H1 (cell line): ENCODE measurements around the gene PEAK1. TPM values are rescaled to one million over a fixed set of nuclear protein-coding genes. Genes with fewer than 3 reads are reported as not detected.

Experiments
- CTCF ChIA-PET: fragments of 300-600 bp; sonication (Branson Sonifier 250); formaldehyde crosslinking; loops from one replicate; lab custom pipeline; 2021; ENCODE audit not compliant: partially characterized antibody; lab: Charles Lee
- POLR2A ChIA-PET: fragments of 300-600 bp; sonication (Branson Sonifier 250); formaldehyde crosslinking; loops from one replicate; lab custom pipeline; 2021; ENCODE audit warnings: inconsistent platforms; ENCODE audit not compliant: partially characterized antibody; lab: Charles Lee
- DNase-seq, 2 experiments: peaks; one replicate each; pipeline versions ENCODE4 v3.0.0 to v3.0.0-alpha.2; 2010 to 2022; ENCODE audit warnings: low spot score in 2 of 2, low read depth in 1 of 2, mixed read lengths in 1 of 2
- FAIRE-seq: peaks from 2 replicates; lab custom pipeline; 2011; peaks lifted over from hg19 to GRCh38; lab: Jason Lieb, UNC
- H2AFZ ChIP-seq: 2 replicates; pipeline ENCODE4 v1.8.1; 2012; ENCODE audit warnings: low read length, inconsistent platforms
- H2AK5ac ChIP-seq: 2 replicates; pipeline ENCODE4 v1.6.1; 2013; ENCODE audit warnings: low read depth, low read length
- H2BK120ac ChIP-seq: replicated peaks from 2 replicates; pipeline ENCODE3; 2013; ENCODE audit warnings: low read depth, low read length, inconsistent platforms
- H2BK12ac ChIP-seq: 2 replicates; pipeline ENCODE4 v1.6.1; 2013; ENCODE audit warnings: low read depth, low read length
- H2BK15ac ChIP-seq: 2 replicates; pipeline ENCODE4 v1.6.1; 2013; ENCODE audit warnings: low read length
- H2BK20ac ChIP-seq: 2 replicates; pipeline ENCODE4 v1.6.1; 2013; ENCODE audit warnings: low read length
- H2BK5ac ChIP-seq: 2 replicates; pipeline ENCODE4 v1.6.1; 2013; ENCODE audit warnings: low read depth, low read length
- H3K14ac ChIP-seq: 2 replicates; pipeline ENCODE4 v1.6.1; 2013; ENCODE audit warnings: inconsistent platforms; ENCODE audit not compliant: insufficient read length
- H3K18ac ChIP-seq: 2 replicates; pipeline ENCODE4 v1.6.1; 2013; ENCODE audit warnings: low read length; ENCODE audit errors: extremely low read depth
- H3K23ac ChIP-seq: 2 replicates; pipeline ENCODE4 v1.6.1; 2013; ENCODE audit warnings: inconsistent platforms; ENCODE audit not compliant: insufficient read length
- H3K23me2 ChIP-seq: 2 replicates; pipeline ENCODE4 v1.6.1; 2013; ENCODE audit warnings: low read depth, low read length
- H3K27ac ChIP-seq: 2 replicates; pipeline ENCODE4 v1.6.1; 2011; ENCODE audit warnings: low read depth, low read length, inconsistent platforms
- H3K27me3 ChIP-seq, 4 experiments: replicated peaks in 1 of 4; 1 replicate in 1 of 4; 2 replicates in 3 of 4; pipeline versions ENCODE4 v1.6.1 to v1.8.1; 2011 to 2013; ENCODE audit warnings: low read length in 3 of 4, mild to moderate bottlenecking in 3 of 4, inconsistent platforms in 2 of 4, mixed read lengths in 2 of 4, moderate library complexity in 1 of 4; ENCODE audit not compliant: control insufficient read depth in 3 of 4, insufficient read depth in 3 of 4; ENCODE audit errors: extremely low read depth in 1 of 4
- H3K36me3 ChIP-seq, 4 experiments: 2 replicates each; pipeline versions ENCODE4 v1.6.1 to v1.8.1; 2011 to 2013; ENCODE audit warnings: mild to moderate bottlenecking in 4 of 4, low read length in 3 of 4, moderate library complexity in 2 of 4, control low read depth in 1 of 4, inconsistent platforms in 1 of 4; ENCODE audit not compliant: insufficient read depth in 4 of 4, control insufficient read depth in 2 of 4
- H3K4ac ChIP-seq: replicated peaks from 2 replicates; pipeline ENCODE3; 2013; ENCODE audit warnings: low read length, low read depth, mixed read lengths, inconsistent platforms; ENCODE audit not compliant: insufficient read length
- H3K4me1 ChIP-seq, 4 experiments: replicated peaks in 1 of 4; 1 replicate in 1 of 4; 2 replicates in 3 of 4; pipeline versions ENCODE4 v1.6.1 to v1.8.1; 2011 to 2013; ENCODE audit warnings: low read length in 3 of 4, inconsistent platforms in 2 of 4, mixed read lengths in 1 of 4; ENCODE audit not compliant: insufficient read depth in 4 of 4, control insufficient read depth in 3 of 4
- H3K4me2 ChIP-seq, 2 experiments: 2 replicates each; pipeline versions ENCODE4 v1.6.1 to v1.8.1; 2011 to 2013; ENCODE audit warnings: low read depth in 2 of 2, low read length in 2 of 2, control low read depth in 1 of 2, inconsistent platforms in 1 of 2, mild to moderate bottlenecking in 1 of 2; ENCODE audit not compliant: insufficient read depth in 1 of 2
- H3K4me3 ChIP-seq, 4 experiments: fragments of 200-600, 300-600 bp in 1 of 4; sonication (generic), shearing (Covaris generic), sonication (Bioruptor Twin) in 1 of 4; 2 replicates each; pipeline versions ENCODE4 v1.5.1 to v1.8.1; 2011 to 2016; ENCODE audit warnings: low read length in 4 of 4, low read depth in 3 of 4, control low read depth in 2 of 4, inconsistent platforms in 2 of 4, mild to moderate bottlenecking in 2 of 4, mixed read lengths in 1 of 4, moderate library complexity in 1 of 4; ENCODE audit not compliant: insufficient read depth in 2 of 4; ENCODE audit errors: extremely low read depth in 1 of 4
- H3K56ac ChIP-seq: replicated peaks from 2 replicates; pipeline ENCODE3; 2013; ENCODE audit warnings: low read depth, mild to moderate bottlenecking, mixed read lengths, low read length, inconsistent platforms; ENCODE audit not compliant: insufficient read length
- H3K79me1 ChIP-seq: 2 replicates; pipeline ENCODE4 v1.6.1; 2013; ENCODE audit warnings: low read depth, low read length, control low read depth
- H3K79me2 ChIP-seq, 2 experiments: 2 replicates each; pipeline versions ENCODE4 v1.6.1 to v1.8.1; 2012 to 2013; ENCODE audit warnings: low read length in 2 of 2, mild to moderate bottlenecking in 2 of 2, inconsistent platforms in 1 of 2; ENCODE audit not compliant: insufficient read depth in 2 of 2, control insufficient read depth in 1 of 2
- H3K9ac ChIP-seq, 4 experiments: replicated peaks in 1 of 4; 1 replicate in 1 of 4; 2 replicates in 3 of 4; pipeline versions ENCODE4 v1.6.1 to v1.8.1; 2011 to 2013; ENCODE audit warnings: low read depth in 3 of 4, low read length in 3 of 4, control low read depth in 2 of 4, mild to moderate bottlenecking in 2 of 4, moderate library complexity in 2 of 4, inconsistent platforms in 1 of 4; ENCODE audit errors: extremely low read depth in 1 of 4
- H3K9me3 ChIP-seq, 2 experiments: 2 replicates each; pipeline versions ENCODE4 v1.6.1 to v1.8.1; 2012 to 2013; ENCODE audit warnings: mild to moderate bottlenecking in 2 of 2, moderate library complexity in 2 of 2, control low read depth in 1 of 2, inconsistent platforms in 1 of 2, low read depth in 1 of 2, low read length in 1 of 2, mixed read lengths in 1 of 2; ENCODE audit not compliant: insufficient read depth in 2 of 2
- H4K20me1 ChIP-seq, 2 experiments: replicated peaks in 1 of 2; 2 replicates each; pipeline versions ENCODE3 to v1.8.1; 2011 to 2013; ENCODE audit warnings: inconsistent platforms in 2 of 2, low read length in 2 of 2, mild to moderate bottlenecking in 1 of 2; ENCODE audit not compliant: insufficient read depth in 2 of 2, control insufficient read depth in 1 of 2
- H4K5ac ChIP-seq: 2 replicates; pipeline ENCODE4 v1.6.1; 2013; ENCODE audit warnings: low read length, low read depth, mixed read lengths, inconsistent platforms; ENCODE audit not compliant: insufficient read length
- H4K8ac ChIP-seq: 2 replicates; pipeline ENCODE4 v1.8.0; 2013; ENCODE audit warnings: mild to moderate bottlenecking, moderate library complexity, low read length, inconsistent platforms; ENCODE audit not compliant: insufficient read depth; ENCODE audit errors: extremely low read depth
- H4K91ac ChIP-seq: replicated peaks from 2 replicates; pipeline ENCODE3; 2013; ENCODE audit warnings: low read length, mixed read lengths, inconsistent platforms; ENCODE audit not compliant: insufficient read length
- CEBPB ChIP-seq: IDR thresholded peaks from 2 replicates; pipeline ENCODE4 v1.6.1; 2012; ENCODE audit warnings: low read depth, low read length
- KDM4A ChIP-seq: IDR thresholded peaks from one replicate; pipeline ENCODE4 v1.7.1; 2012; ENCODE audit warnings: low read depth, mild to moderate bottlenecking, moderate library complexity, low read length, inconsistent platforms; ENCODE audit not compliant: severe bottlenecking
- MAFK ChIP-seq: IDR thresholded peaks from 2 replicates; pipeline ENCODE4 v1.6.1; 2012; ENCODE audit warnings: low read depth, mild to moderate bottlenecking, improper control_type of control experiment, low read length
- NANOG ChIP-seq: IDR thresholded peaks from 2 replicates; pipeline ENCODE4 v1.6.1; 2011; ENCODE audit warnings: low read length, low read depth, mild to moderate bottlenecking, inconsistent platforms; ENCODE audit not compliant: insufficient read depth, poor library complexity, severe bottlenecking
- RXRA ChIP-seq: IDR thresholded peaks from 2 replicates; pipeline ENCODE4 v1.6.1; 2011; ENCODE audit warnings: low read depth, mild to moderate bottlenecking, low read length, moderate library complexity; ENCODE audit not compliant: insufficient read depth
- SP2 ChIP-seq: IDR thresholded peaks from 2 replicates; pipeline ENCODE4 v1.6.1; 2012; ENCODE audit warnings: mild to moderate bottlenecking, low read length, inconsistent platforms
- TBP ChIP-seq: IDR thresholded peaks from 2 replicates; pipeline ENCODE4 v1.6.1; 2011; ENCODE audit warnings: low read depth, low read length, improper control_type of control experiment
- TCF12 ChIP-seq: IDR thresholded peaks from 2 replicates; pipeline ENCODE4 v1.6.1; 2011; ENCODE audit warnings: low read depth, mild to moderate bottlenecking, low read length
- WGBS, 2 experiments: shearing (Covaris generic) in 1 of 2; methylation state at CpG; one replicate each; pipeline versions ENCODE4 v1.1.6 to v1.1.7; 2013 to 2015; ENCODE audit warnings: low lambda C conversion rate in 2 of 2, mixed read lengths in 2 of 2, inconsistent platforms in 1 of 2, low coverage in 1 of 2, missing lambda C conversion rate in 1 of 2; ENCODE audit not compliant: insufficient replicate concordance in 2 of 2, insufficient coverage in 1 of 2, insufficient read length in 1 of 2; ENCODE audit errors: extremely low coverage in 1 of 2, missing lambda C conversion rate in 1 of 2; 5-methylcytosine and 5-hydroxymethylcytosine counted together
- polyA plus RNA-seq, 7 experiments: library from polyadenylated mRNA; depleted of rRNA in 3 of 7; stranded (reverse) in 5 of 7; unstranded in 2 of 7; fragments of >200 nt in 5 of 7; fragments of 200-250 nt in 2 of 7; gene quantifications; 1 replicate in 5 of 7; 2 replicates in 1 of 7; 4 replicates in 1 of 7; pipeline versions ENCODE4 v1.2.1 to v1.2.3, GENCODE V29; 2011 to 2013; ENCODE audit warnings: missing spikeins in 2 of 7, mixed read lengths in 2 of 7
- total RNA-seq: library from RNA; stranded (reverse); fragmentation: NEBNext Ultra II Directional; extraction: Animal tissue kit (Norgen Biotek cat#: 25700); gene quantifications from 2 replicates; pipeline ENCODE4 v1.2.1, GENCODE V29; 2021
- TF ChIP-seq, protein P1 (sequence below): IDR thresholded peaks from 2 replicates; pipeline ENCODE4 v1.6.1; 2011; ENCODE audit warnings: low read depth, mild to moderate bottlenecking, low read length; ENCODE audit not compliant: insufficient read depth
- TF ChIP-seq, protein P2 (sequence below): IDR thresholded peaks from 2 replicates; pipeline ENCODE4 v1.6.1; 2012; ENCODE audit warnings: inconsistent platforms

PEAK1 gene
- total and polyA plus RNA-seq, 2 of the 8 experiments (the other 6 are each of a cell fraction or from before 2014, with no cell fraction given): 8.8 to 44.8 TPM

DNA sequence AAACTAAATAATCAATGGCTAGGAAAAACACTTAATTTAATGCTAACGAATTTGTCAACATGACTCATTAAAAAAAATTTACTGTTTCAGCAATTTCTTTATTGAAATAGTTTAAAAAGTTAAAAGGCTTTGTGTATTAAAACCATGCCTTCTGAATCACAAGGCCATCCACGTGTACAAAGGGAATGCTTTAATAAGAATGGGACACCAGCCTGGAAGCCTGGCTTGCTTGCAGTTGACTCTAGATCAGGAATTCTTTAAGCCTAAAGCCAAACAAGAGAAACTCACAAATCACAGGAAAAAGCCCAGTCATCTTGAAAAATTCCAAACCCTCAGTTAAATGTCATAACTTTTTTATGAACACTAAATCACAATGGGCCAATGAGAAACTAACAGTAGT lies 137.6 kb downstream of the PEAK1 start:
- H3K27me3 ChIP-seq: no peaks in the 10 kb centered on the region
- peaks cover 0 to 7% (median 2%) of the 10 kb centered on the region in 4 experiments; a peak in 3 of 7 replicates for H3K4me1 ChIP-seq
- no peak overlapping the region for H3K4me3 ChIP-seq
- 18% methylated on average over 2 of the region's 2 CpGs; no CpG with 5 or more reads in 1 of the 2 experiments for WGBS, 2 experiments
- ChIA-PET CTCF (interaction anchor here (0.7 to 2.2 kb wide), 4 partner anchors 163 to 752 kb away, joined by 3 to 9 read pairs (median 4); no protein-coding TSS in a partner anchor), POLR2A (no interaction called here)
- H3K9me3 ChIP-seq: no peaks in the 10 kb centered on the region
- peak in 1 of 2 experiments; percentile 34 for DNase-seq
- no peak overlapping the region for H2AK5ac ChIP-seq
- H3K36me3 ChIP-seq: no peaks in the 10 kb centered on the region; a peak in 2 of 8 replicates
- no peak overlapping the region for H3K23ac ChIP-seq
- no peaks in the 10 kb centered on the region for H3K23me2 ChIP-seq
- H4K91ac ChIP-seq: no peak overlapping the region
- no peaks in the 10 kb centered on the region; the same call in 1 of the 2 replicates for H3K79me1 ChIP-seq
- no peak overlapping the region for H2BK20ac ChIP-seq
- H3K18ac ChIP-seq: no peak overlapping the region
- H4K8ac ChIP-seq: no peak overlapping the region
- no peak overlapping the region for H3K4ac ChIP-seq
- peak; percentile 97 for FAIRE-seq
- peak overlapping the region in 1 of 4 experiments; percentile 8; a peak in 1 of 7 replicates for H3K9ac ChIP-seq
- peak overlapping the region in 1 of 2 experiments; percentile 12; a peak in 1 of 4 replicates for H3K4me2 ChIP-seq
- H2BK12ac ChIP-seq: no peak overlapping the region
- no peak overlapping the region for H2AFZ ChIP-seq
- no peak overlapping the region for H3K14ac ChIP-seq
- no peak overlapping the region for H2BK5ac ChIP-seq
- H3K27ac ChIP-seq: no peak overlapping the region
- no peak overlapping the region for H2BK120ac ChIP-seq
- no peaks in the 10 kb centered on the region for H3K79me2 ChIP-seq
- H4K5ac ChIP-seq: peak overlapping the region; percentile 59
- H2BK15ac ChIP-seq: no peak overlapping the region
- H4K20me1 ChIP-seq: no peaks in the 10 kb centered on the region
- no peak overlapping the region for H3K56ac ChIP-seq
- TF ChIP-seq TCF12: no peak
- peak; percentile 52 for TF ChIP-seq NANOG
- TF ChIP-seq CEBPB: no peak
- TF ChIP-seq, protein P1, sequence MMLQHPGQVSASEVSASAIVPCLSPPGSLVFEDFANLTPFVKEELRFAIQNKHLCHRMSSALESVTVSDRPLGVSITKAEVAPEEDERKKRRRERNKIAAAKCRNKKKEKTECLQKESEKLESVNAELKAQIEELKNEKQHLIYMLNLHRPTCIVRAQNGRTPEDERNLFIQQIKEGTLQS: no peak
- TF ChIP-seq, protein P2, sequence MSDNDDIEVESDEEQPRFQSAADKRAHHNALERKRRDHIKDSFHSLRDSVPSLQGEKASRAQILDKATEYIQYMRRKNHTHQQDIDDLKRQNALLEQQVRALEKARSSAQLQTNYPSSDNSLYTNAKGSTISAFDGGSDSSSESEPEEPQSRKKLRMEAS: peak; percentile 45; the same call in 1 of the 2 replicates
- TF ChIP-seq SP2: no peak
- no peak for TF ChIP-seq TBP
- peak; percentile 58 for TF ChIP-seq MAFK
- no peak for TF ChIP-seq KDM4A
- no peak for TF ChIP-seq RXRA
